GM19438 (cell line): ENCODE data around the gene C19orf67.
A peak's percentile ranks its signal among the peaks of the same experiment; 100 is the strongest.

ENCODE experiments used
- ATAC-seq: cut with Tn5 transposase; IDR thresholded peaks from one replicate; pipeline ENCODE4 v1.9.1; 2021; ENCODE audit warnings: low read depth; ENCODE audit not compliant: unreplicated experiment

C19orf67 gene

GRCh38 chr19:14111486-14111885 lies 25.9 kb upstream of the C19orf67 start:
- no peak for ATAC-seq

DNA sequence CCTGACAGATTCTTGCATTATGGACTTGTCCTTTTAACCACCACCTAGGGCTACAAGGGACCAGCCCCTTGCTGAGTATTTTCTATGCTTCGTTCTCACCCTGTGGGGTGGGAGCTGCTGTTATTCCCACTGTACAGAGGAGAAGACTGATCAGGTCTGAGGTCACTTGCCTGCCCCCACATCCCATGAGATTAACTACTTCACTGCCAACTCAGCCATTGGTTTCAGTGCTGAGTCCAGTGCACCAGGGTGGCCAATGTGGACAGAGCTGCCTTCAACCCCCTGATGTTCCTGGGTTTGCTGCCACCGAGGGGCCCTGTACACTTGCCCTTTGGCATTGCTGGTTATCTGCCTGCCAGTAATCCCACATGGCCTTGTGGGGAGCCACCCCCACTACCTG lies 25.1 kb upstream of the C19orf67 start:
- ATAC-seq: no peak

GRCh38 chr19:14107581-14108461 lies 22.2 kb upstream of the C19orf67 start:
- ATAC-seq: no peak

DNA sequence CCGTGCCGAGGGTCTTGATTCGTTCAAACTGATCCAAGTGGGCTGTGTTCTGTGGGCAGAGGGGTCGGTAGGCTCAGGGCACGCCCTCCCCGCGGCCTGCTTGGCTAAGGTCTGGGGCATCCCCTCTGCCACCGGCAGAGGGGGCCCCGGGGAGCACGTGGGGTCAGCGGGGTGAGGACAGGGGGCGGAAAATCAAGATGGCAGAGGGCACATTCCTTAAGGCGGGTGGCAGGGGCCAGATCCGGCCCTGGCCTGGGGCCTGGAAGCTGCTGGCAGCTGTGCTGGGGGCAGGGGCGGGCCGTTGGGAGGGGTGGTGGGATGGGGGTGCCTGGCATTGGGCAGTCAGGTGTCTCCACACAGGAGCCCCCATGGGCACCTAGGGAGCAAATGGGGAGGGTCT lies 21.3 kb upstream of the C19orf67 start:
- ATAC-seq: no peak

- ATAC-seq: no peak
Measured at GRCh38 chr19:14105680-14106079, 20.1 kb upstream of the C19orf67 start.

DNA sequence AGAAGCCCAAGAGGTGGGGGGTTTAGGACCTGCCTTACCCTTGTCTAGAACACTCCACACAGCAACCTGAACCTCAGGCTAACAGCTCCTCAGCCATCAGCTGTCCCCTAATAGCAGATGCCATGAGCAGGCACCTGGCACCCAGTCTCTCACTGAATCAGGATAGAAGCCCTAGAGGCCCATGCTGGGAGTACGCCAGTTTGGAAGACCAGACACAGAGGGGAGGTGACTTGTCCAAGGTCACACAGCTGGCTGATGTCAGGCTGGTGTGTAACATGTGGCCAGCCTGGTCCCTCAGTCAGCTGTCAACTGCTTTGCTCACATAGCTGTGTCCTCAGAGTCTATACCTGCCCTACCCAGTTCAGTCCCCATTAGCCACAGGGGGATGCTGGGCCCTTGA lies 17.7 kb upstream of the C19orf67 start:
- ATAC-seq: no peak

GRCh38 chr19:14102756-14103155 lies 17.2 kb upstream of the C19orf67 start:
- ATAC-seq: no peak

DNA sequence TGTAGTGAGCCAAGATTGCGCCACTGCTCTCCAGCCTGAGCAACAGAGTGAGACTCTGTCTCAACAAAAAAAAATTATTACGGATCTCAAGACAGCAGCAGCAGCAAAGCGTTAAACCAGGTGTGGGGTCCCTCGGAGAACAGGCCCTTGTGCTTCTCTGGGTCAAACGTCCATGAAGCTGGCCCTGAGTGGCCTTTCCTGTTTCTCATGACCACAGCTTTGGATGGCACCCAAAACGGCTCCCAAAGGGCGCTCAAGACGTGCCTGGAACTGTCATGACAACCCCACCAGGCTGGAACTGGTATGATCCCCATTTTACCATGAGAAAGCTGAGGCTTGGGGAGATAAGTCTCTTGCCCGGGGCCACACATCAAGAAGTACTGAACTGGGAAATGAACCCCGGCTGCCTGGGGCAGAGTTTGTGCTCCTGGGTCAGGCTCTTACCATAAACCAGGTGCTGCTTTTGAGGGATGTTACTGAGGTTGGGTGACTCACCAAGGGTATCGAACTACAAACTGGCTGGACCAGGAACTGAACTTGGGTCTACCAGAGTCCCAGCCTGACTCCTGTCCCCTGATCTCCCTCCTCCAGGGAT lies 16.6 kb upstream of the C19orf67 start:
- ATAC-seq: no peak

- ATAC-seq: no peak
Measured at GRCh38 chr19:14101003-14101545, 15.5 kb upstream of the C19orf67 start.

DNA sequence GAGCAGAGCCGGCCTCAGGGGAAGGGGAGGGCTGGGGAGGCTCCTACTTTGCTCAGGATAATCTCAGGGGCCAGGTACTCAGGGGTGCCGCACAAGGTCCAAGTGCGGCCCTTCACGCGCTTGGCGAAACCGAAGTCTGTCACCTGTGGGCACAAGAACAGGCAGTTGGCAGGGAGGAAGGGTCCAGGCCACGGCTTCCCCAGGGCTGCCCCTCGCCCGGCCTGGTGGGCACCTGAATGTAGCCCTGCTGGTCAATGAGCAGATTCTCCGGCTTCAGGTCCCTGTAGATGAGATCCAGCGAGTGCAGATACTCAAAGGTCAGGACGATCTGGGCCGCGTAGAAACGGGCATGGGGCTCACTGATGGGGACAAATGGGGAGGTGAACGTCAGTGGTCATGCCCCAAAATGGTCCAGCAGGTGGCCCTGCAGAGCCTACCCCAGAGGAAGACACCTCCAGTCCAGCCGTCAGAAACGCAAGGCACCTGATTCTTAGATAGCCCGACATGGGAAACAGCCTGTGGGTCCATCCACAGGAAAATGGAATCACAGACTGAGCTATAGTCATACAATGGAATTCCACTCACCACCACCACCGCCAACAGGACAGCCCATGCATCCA lies 12.1 kb upstream of the C19orf67 start:
- no peak for ATAC-seq

DNA sequence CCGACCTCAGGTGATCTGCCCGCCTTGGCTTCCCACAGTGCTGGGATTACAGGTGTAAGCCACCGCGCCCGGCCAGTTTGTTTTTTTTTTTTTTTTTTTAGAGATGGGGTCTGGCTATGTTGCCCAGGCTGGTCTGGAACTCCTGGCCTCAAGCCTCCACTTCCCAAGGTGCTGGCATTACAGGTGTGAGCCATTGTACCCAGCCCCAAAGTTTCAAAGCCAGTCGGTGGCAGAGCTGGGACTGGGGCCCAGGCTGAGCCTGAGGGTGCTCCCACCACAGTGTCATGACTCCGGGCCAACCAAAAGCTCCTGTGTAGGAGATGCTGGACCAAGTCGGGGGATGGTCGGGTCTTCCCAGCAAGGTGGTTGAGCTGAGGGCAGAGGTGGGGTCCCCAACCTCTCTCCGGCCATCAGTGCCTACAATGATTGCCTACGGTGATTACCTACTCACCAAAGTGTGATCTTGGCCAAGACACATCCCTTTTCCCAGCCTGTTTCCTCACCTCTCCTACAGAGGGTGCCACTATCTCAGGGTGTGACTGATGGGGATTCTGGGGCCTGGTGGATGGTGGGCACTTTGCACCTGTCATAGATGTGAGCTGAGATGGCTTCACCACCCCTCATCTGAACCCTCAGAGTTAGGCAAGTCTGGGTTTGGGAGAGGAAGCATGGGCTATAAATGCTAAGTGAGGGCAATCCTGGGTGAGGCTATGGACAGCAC lies 10.8 kb upstream of the C19orf67 start:
- ATAC-seq: no peak

DNA sequence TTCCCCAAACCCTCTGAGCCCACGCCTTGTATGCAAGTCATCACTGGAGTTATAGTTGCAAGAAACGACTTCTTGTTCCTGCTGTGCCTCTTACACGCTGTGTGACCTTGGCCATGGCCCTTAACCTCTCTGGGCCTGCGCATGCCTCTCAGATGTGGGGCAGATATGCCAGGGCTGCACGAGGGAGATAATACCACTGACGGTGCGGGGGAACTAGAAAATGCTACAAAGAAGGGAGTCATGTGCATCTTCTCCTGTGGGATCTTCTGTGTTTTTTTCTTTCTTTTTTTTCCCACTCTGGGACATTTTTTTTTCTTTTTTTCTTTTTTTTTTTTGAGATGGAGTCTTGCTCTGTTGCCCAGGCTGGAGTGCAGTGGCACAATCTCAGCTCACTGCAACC lies 9.3 kb upstream of the C19orf67 start:
- ATAC-seq: no peak

DNA sequence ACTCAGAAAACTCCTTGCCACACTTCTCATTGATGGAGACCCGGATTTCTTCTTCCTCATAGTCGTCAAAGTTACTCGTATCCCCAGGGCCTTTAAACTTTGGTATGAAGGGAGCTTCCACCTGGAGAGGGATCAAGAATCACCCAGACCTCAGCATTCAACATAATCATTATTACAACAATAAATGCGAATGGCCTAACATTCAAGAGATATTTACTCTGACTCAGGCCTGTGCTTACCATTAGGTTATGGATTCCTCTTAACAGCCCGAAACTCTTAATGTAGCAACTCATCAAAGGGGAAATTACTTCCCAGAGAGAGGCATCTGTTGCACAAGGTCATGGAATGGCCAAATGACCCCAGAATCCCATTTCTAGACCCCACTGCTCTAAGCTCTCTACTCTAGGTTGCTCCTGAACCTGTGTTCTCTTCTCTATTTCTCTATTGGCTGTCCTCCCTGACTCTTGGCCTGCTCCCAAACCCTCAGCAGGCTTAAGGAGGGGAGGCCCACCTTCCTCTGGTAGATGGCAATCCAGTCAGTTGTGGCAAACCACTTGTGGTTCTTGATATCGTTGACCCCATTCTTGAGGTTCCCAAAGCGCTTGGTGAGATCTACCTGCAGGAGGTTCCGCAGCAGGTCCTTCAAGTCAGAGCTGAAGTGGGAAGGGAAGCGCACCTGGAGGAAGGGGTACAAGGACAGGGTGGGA lies 7.7 kb upstream of the C19orf67 start:
- ATAC-seq: no peak

DNA sequence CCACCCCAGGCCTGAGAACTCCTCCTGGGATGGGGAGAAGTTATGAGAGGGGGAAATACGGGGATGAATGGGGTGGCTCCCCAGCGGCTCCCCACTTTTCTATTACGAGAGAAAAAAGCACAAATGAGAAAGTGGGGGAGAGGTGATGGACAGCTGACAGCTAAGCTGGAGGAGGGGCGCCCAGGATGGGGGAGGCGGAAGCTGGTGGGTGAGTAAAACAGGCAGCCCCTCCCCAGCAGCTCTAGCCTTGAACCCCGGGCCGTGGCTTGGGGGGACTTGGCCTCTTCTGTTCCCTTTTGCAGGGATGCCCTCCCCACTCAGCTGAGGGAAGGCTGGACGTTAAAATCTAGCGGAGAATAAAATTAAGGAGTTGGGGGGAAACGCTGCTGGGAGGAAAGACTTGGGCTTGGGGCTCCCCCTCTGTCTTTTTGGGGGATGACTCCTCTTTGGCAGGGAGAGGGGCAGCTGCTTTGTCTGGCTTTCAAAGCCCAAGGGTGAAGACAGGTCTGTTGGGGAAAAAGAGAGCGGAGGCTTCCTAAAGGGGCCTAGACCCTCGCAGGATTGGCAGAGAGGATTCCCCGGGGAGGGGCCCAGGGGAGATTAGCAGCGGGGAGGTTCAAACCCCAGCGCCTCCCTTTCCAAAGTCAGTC lies 6.4 kb upstream of the C19orf67 start:
- no peak for ATAC-seq

DNA sequence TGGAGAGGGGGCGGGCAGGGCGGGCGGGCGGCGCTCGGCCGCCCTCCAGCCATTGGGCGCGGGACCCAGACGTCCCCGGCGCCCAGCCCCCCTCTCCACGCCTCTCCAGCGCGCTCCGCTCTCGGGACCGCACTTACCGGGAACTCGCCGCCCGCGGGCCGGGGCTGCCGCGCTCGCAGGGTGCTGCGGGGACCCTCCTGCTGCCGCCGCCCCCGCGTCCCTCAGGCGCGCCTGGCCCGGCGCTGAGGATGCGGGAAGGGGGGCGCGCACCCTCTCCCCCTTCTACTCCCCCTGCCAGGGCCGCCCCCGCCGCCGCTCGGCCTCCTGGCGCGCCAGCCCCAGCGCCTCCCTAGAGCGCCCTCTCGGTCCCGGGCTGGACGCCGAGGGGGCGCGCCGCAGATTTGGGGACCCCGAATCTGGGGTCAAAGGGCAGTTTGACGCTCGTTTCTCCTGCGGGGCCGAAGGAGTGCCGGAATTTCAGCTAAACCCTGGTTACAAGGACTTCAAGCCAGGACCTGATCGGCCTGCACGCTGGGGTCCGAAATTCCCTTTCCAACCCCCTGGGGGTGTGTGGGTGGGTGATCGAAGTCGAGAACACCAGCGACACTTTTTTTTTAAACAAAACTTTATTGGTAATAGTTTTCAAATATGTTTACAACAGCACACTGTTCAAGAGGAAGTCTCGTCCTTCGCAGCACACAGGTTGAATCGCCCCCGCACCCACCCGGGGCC lies 5.7 kb upstream of the C19orf67 start:
- ATAC-seq: peak; percentile 55

DNA sequence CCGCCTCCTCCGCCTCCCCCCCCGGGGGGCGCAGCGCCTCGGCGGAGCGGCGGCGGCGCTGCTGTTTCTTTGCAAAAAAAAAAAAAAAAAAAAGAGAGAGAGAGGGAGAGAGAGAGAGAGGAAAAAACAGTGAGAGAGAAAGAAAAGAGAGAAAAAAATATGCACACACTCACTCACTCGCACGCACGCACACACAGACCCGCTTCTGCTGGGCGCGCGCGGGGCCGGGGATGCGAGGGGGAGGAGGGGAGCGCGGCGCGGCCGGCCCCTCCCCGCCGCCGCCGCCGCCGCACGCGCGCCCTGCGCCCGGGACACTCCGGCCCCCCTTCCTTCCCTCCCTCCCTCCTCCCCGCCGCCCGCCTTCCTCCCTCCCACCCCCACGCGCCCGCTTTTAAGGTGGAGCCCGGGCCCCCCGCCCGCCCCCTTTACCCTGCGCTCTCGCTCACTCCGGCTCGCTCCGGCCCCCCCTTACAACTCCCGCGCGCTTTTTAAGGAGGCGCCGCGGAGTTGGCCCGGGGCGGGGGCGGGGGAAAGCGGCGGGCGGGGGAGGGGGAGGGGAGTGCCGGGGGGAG lies 5.0 kb upstream of the C19orf67 start, which contains the start of gene SAMD1:
SAMD1 (minus strand) TSS at position 243 of the 572 bp plus-strand sequence.
- ATAC-seq: peak; percentile 34

GRCh38 chr19:14089662-14090508 lies 4.3 kb upstream of the C19orf67 start:
- ATAC-seq: no peak

DNA sequence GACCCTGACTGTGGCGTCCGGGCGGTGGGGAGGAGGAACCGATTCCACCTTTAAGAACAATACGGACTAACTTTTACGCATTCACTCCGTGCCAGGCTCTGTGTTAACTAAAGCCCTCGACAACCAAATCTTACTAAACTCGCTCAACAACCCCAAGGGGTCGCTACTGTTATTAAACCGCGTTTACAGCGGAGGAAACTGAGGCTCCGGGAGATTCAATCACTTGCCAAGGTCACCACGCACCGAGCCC lies 3.8 kb upstream of the C19orf67 start:
- no peak for ATAC-seq
